ENCODE data around the gene EXD1.
"Not testable (repeated sequence)": the region's sequence is repeated elsewhere in the genome, so short reads cannot be mapped to it uniquely, and the experiment has no call there.

Gene EXD1

GRCh38 chr15:41139619-41140018 lies 90.9 kb downstream of the EXD1 start:
- DNase-seq (ENCODE audit: low spot score) = no peak

GRCh38 chr15:41139112-41139511 lies 91.4 kb downstream of the EXD1 start:
- DNase-seq (ENCODE audit: low spot score) = not testable (repeated sequence)

GRCh38 chr15:41135580-41135979 lies 95.0 kb downstream of the EXD1 start:
- not testable (repeated sequence) for DNase-seq (ENCODE audit: low spot score)

GRCh38 chr15:41133454-41133853 lies 97.1 kb downstream of the EXD1 start:
- DNase-seq (ENCODE audit: low spot score) = no peak

Measured in CD4-positive, alpha-beta T cell treated with Interleukin-15 for 4 hours (primary cell).